ENCODE data around the gene IQCH.

Gene IQCH

GRCh38 chr15:67365994-67366393 is 111.4 kb downstream of the IQCH start:
- no peak for DNase-seq (ENCODE audit: extremely low spot score)
- ChIA-PET POLR2A (no interaction called here), CTCF (no interaction called here)
- TF ChIP-seq SP1 (IDR thresholded peaks at IDR 0.05) (no peak), SUZ12 (IDR thresholded peaks at IDR 0.05) (no peak), LEF1 (IDR thresholded peaks at IDR 0.05; ENCODE audit: borderline replicate concordance) (no peak), NFRKB (IDR thresholded peaks at IDR 0.05) (no peak), ZNF384 (IDR thresholded peaks at IDR 0.05) (no peak), HDGF (IDR thresholded peaks at IDR 0.05; ENCODE audit: borderline replicate concordance) (no peak), TARDBP (IDR thresholded peaks at IDR 0.05) (no peak), ELF4 (IDR thresholded peaks at IDR 0.05) (no peak), FOXM1 (IDR thresholded peaks at IDR 0.05; ENCODE audit: borderline replicate concordance) (no peak), FOXA1 (IDR thresholded peaks at IDR 0.05) (no peak), BHLHE40 (IDR thresholded peaks at IDR 0.05; ENCODE audit: borderline replicate concordance) (no peak), FOXK2 (IDR thresholded peaks at IDR 0.05) (no peak), ARNT (IDR thresholded peaks at IDR 0.05) (no peak), L3MBTL2 (conservative IDR thresholded peaks at IDR 0.05) (no peak), CTBP1 (IDR thresholded peaks at IDR 0.05; ENCODE audit: borderline replicate concordance) (no peak)
- TF ChIP-seq, protein P1, sequence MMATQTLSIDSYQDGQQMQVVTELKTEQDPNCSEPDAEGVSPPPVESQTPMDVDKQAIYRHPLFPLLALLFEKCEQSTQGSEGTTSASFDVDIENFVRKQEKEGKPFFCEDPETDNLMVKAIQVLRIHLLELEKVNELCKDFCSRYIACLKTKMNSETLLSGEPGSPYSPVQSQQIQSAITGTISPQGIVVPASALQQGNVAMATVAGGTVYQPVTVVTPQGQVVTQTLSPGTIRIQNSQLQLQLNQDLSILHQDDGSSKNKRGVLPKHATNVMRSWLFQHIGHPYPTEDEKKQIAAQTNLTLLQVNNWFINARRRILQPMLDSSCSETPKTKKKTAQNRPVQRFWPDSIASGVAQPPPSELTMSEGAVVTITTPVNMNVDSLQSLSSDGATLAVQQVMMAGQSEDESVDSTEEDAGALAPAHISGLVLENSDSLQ (IDR thresholded peaks at IDR 0.05): no peak

- ChIA-PET POLR2A (no interaction called here), CTCF (no interaction called here)
- no peak for DNase-seq (ENCODE audit: extremely low spot score)
- TF ChIP-seq FOXM1 (IDR thresholded peaks at IDR 0.05; ENCODE audit: borderline replicate concordance) (no peak), ZNF384 (IDR thresholded peaks at IDR 0.05) (no peak), ARNT (IDR thresholded peaks at IDR 0.05) (no peak), ELF4 (IDR thresholded peaks at IDR 0.05) (no peak)
These were observed 112.3 kb downstream of the IQCH start for GRCh38 chr15:67366904-67367303.

GRCh38 chr15:67369359-67369998 is 114.9 kb downstream of the IQCH start:
- ChIA-PET CTCF (no interaction called here), POLR2A (no interaction called here)
- DNase-seq (ENCODE audit: extremely low spot score): no peak
- TF ChIP-seq FOXA1 (IDR thresholded peaks at IDR 0.05) (no peak), CTBP1 (IDR thresholded peaks at IDR 0.05; ENCODE audit: borderline replicate concordance) (no peak), ELF4 (IDR thresholded peaks at IDR 0.05) (no peak), ZNF384 (IDR thresholded peaks at IDR 0.05) (no peak), TARDBP (IDR thresholded peaks at IDR 0.05) (no peak), FOXM1 (IDR thresholded peaks at IDR 0.05; ENCODE audit: borderline replicate concordance) (no peak), SUZ12 (IDR thresholded peaks at IDR 0.05) (no peak), SP1 (IDR thresholded peaks at IDR 0.05) (no peak), BHLHE40 (IDR thresholded peaks at IDR 0.05; ENCODE audit: borderline replicate concordance) (no peak)
- TF ChIP-seq, protein P1 (IDR thresholded peaks at IDR 0.05): no peak

DNA sequence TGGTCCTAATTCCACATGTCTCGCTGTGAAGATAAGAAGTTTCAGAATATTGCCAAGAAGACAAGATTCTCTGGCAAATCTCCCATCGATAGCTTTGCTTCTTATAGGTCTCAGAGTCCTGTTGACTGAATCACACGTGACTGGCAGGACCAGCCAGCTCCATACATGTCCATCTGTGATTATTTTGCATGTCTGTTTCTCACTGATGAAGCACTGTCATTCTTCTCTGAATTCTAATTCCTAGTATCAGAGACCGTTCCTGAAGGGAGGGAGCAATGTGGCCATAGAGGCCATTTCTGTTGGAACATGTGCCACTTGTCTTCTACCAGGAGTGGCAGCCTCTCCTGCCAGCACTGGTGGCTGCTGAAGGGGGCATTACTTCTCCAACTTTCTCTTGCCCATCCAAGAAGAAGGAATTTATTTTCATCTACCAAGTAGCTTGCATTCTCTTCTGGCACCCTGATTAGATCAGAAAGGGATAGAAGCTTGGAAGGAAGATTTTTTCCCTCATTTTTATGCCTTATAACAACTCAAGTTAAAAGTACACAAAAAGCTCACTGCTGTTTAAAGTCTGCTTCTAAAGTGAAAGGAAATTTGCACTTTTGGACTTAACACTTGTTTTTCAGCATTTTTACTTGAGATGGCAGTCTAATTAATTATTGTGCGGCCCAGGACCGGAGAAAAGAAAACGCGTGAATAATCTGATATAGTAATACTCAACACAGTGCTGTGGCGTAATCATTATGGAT is 115.8 kb downstream of the IQCH start:
- CTCF ChIA-PET: no interaction called here
- DNase-seq (ENCODE audit: extremely low spot score): no peak
- TF ChIP-seq FOXM1 (IDR thresholded peaks at IDR 0.05; ENCODE audit: borderline replicate concordance) (no peak), CTBP1 (IDR thresholded peaks at IDR 0.05; ENCODE audit: borderline replicate concordance) (no peak), L3MBTL2 (conservative IDR thresholded peaks at IDR 0.05) (no peak), SUZ12 (IDR thresholded peaks at IDR 0.05) (no peak)
- POLR2A ChIA-PET: no interaction called here

DNA sequence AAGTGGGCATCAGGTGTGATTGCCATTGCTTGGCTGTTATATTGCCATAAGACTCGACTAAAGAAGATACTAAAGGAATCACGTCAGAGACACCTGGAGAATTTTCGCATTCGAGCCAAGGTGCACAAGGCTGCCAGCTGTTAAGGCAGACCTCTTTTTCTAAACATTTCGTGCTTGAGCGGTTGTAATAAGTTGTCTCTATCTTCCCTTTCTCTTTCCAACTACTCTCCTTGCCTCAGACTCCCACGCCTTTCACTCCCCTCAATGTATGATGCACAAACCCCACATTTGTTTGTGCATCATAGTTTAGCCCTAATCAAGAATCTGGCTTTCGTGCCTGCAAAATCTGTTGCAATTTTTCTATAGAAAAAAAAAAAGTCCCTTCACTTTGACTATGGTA is 118.0 kb downstream of the IQCH start:
- TF ChIP-seq LEF1 (IDR thresholded peaks at IDR 0.05; ENCODE audit: borderline replicate concordance) (no peak), HDGF (IDR thresholded peaks at IDR 0.05; ENCODE audit: borderline replicate concordance) (no peak), BHLHE40 (IDR thresholded peaks at IDR 0.05; ENCODE audit: borderline replicate concordance) (no peak), FOXA1 (IDR thresholded peaks at IDR 0.05) (no peak), NFRKB (IDR thresholded peaks at IDR 0.05) (no peak), TARDBP (IDR thresholded peaks at IDR 0.05) (no peak)
- TF ChIP-seq, protein P1 (IDR thresholded peaks at IDR 0.05): no peak
- DNase-seq (ENCODE audit: extremely low spot score): no peak
- CTCF ChIA-PET: no interaction called here
- POLR2A ChIA-PET: no interaction called here

DNA sequence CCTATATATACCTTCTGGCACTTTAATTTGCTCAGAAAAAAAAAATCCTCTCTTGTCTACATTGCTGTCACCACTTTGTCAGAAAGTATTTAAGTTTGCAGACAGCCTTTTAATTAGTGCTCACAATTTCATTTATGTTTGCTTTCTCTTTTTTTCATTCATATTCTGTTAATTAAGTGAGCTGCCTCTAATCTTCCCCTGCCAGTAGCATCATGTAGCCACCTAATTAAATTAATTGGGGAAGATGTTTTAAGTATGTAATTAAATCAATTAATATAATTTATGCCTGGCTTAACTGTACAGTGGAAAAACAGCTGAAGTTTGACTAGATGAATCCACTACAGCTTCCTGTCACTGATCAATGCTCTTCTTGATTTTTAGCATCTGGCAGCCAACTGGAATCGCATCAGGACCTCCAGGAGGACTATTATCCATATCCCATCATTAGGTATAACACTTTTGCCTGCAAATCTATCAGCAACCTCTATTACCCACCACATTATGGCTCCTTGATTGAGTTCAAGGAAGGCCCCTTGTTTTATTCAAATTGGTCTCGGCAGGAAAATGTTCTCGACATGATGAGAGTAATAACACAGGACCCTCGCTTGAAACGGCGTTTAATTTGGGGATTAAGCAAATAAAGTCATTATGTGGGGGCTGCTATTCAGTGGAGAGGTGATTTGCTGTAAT is 118.5 kb downstream of the IQCH start:
- ChIA-PET POLR2A (no interaction called here), CTCF (interaction anchor here (0.6 kb wide), 1 partner anchor 314 kb away, joined by 3 read pairs; no protein-coding TSS in a partner anchor)
- no peak for DNase-seq (ENCODE audit: extremely low spot score)
- TF ChIP-seq ZNF384 (IDR thresholded peaks at IDR 0.05) (no peak), LEF1 (IDR thresholded peaks at IDR 0.05; ENCODE audit: borderline replicate concordance) (no peak), BHLHE40 (IDR thresholded peaks at IDR 0.05; ENCODE audit: borderline replicate concordance) (no peak), ELF4 (IDR thresholded peaks at IDR 0.05) (no peak), HDGF (IDR thresholded peaks at IDR 0.05; ENCODE audit: borderline replicate concordance) (no peak)
- TF ChIP-seq, protein P1 (IDR thresholded peaks at IDR 0.05): no peak
